ENCODE measurements around the gene C8B. TPM values are rescaled to one million over a fixed set of nuclear protein-coding genes. Genes with fewer than 3 reads are reported as not detected.

C8B gene
- total and polyA plus RNA-seq, 2 donors: 0.19 TPM; not detected in 1

DNA sequence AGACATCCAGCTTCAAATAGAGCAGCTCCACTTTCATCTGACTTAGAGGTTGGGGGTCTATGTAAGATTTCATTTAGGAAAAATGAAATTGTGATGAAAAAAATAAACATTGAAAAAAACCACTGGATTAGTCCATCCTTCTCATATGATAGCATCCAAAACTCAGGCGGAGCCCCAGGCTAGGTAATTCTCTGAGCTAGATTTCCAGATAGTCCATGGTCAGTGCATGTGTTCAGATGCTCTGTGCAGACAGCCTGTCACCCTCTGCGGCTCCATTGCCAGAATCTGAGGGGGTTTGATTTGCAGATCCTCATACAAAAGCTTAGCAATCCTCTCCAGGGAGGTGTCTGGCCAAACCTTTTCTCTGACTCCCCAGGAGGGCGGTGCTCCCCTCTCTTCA is 49.2 kb downstream of the C8B start:
- no peak for DNase-seq (ENCODE audit: extremely low spot score)
- Histone ChIP-seq H3K36me3 (ENCODE audit: insufficient read depth) (no peaks in the 10 kb centered on the region), H3K4me3 (ENCODE audit: low read depth, low read length) (no peak overlapping the region), H3K4me1 (ENCODE audit: insufficient read depth) (no peaks in the 10 kb centered on the region), H3K27ac (ENCODE audit: low read depth) (no peak overlapping the region)
- 92% methylated on average over 3 of the region's 3 CpGs for WGBS

DNA sequence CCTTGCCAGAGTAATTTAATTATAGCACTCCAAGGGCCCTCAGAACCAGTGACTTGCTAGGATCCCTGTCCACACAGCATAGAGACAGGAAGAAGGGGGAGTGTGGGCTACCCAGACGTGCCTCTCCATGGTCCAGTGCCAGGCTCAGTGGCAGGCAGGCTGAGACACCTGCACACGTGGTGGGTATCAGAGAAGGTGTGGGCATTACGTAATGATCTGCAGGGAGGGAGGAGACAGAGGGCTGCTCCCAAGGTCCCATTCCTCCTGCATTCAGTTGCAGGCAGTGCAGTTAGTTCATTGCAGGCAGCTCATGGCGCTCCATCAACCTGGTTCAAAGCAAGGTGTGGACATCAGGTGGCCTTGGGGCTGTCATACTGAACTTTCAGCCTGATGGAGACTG is 49.9 kb downstream of the C8B start:
- WGBS: 66% methylated on average over 4 of the region's 4 CpGs

DNA sequence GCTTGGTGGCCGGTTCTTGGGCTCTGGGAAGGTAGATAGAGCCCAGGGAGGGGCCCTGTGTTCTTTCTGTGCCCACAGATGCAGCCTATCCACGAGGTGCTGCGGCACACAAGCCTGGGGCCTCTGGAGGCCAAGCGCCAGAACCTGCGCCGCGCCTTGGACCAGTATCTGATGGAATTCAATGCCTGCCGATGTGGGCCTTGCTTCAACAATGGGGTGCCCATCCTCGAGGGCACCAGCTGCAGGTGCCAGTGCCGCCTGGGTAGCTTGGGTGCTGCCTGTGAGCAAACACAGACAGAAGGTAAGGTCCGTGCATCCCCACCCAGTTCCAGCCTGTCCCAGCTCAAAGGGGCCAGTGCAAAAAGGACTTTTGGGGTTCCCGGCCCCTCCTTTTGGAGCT is 53.5 kb downstream of the C8B start:
- H3K4me1 ChIP-seq (ENCODE audit: insufficient read depth): no peaks in the 10 kb centered on the region
- H3K36me3 ChIP-seq (ENCODE audit: insufficient read depth): no peaks in the 10 kb centered on the region
- WGBS: 93% methylated on average over 12 of the region's 12 CpGs
- DNase-seq (ENCODE audit: extremely low spot score): no peak
- H3K4me3 ChIP-seq (ENCODE audit: low read depth, low read length): no peak overlapping the region
- no peak overlapping the region for H3K27ac ChIP-seq (ENCODE audit: low read depth)

More for the DNA sequence above, 49.9 kb downstream of the C8B start:
- H3K4me3 ChIP-seq (ENCODE audit: low read depth, low read length): no peak overlapping the region
- no peak for DNase-seq (ENCODE audit: extremely low spot score)
- no peaks in the 10 kb centered on the region for H3K36me3 ChIP-seq (ENCODE audit: insufficient read depth)
- H3K27ac ChIP-seq (ENCODE audit: low read depth): no peak overlapping the region
- no peaks in the 10 kb centered on the region for H3K4me1 ChIP-seq (ENCODE audit: insufficient read depth)

DNA sequence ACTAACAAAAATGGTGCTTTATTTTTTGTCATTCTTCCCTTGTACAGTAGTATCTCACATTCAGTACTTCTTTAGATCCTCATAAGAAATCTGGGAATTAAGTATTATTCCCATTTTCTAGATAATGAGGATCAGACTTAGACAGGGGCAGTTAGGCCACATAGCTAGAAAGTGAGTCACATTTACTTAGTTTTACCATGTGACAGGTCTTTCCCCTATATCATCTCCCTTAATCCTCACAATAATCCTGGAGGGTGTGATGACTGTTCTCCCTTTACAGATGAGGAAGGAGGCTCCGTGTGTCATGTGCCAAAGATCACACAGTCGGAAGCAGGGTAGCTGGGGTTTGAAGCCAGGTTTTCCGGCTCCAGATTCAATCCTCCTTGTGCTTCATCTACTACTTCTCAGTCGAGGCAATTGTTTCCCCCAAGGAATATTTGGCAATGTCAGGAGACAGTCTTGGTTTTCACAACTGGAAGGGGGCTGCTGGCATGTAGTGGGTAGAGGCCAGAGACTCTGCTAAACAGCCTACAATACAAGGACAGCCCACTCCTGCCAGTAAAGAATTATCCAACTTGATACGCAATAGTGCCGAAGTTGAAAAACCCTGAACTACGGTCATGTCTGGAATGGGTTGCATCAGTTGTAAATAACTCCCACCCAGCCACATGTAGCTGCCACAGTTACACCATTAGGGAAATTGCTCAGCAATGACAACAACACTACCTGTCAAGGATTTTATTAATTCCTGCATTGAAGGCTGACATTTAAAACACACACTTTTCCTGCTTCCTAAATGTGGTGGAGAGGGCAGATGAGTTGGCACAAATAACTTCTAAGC is 54.5 kb downstream of the C8B start:
- H3K27ac ChIP-seq (ENCODE audit: low read depth): no peak overlapping the region
- DNase-seq (ENCODE audit: extremely low spot score): no peak
- WGBS: 70% methylated on average over 7 of the region's 7 CpGs
- no peaks in the 10 kb centered on the region for H3K36me3 ChIP-seq (ENCODE audit: insufficient read depth)
- no peaks in the 10 kb centered on the region for H3K4me1 ChIP-seq (ENCODE audit: insufficient read depth)
- no peak overlapping the region for H3K4me3 ChIP-seq (ENCODE audit: low read depth, low read length)

DNA sequence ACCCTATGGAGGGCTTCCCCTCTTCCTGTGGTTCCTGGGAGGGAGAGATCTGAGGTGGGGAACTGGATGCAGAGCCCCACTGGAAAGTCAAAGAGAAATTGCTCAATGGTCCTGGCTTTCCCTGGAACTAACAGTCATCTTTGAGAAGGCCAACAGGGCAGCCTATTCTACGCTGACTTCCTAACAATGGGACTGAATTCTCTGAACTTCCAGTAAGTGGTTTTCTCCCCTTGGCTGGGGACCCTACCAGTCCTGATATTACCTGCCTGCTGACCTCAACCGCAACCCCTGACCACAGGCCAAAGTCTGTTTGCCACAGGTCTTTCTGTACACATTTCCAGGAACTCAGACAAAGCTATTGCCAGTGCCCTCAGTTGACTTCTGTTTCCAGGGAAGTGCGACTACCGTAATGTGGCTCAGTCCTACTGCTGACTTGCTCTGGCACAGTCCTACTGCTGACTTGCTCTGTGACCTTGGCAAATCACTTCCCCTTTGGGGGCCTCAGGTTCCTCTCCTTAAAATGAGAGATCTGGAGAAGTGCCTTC is 55.3 kb downstream of the C8B start:
- no peak for DNase-seq (ENCODE audit: extremely low spot score)
- H3K27ac ChIP-seq (ENCODE audit: low read depth): no peak overlapping the region
- 86% methylated on average over 4 of the region's 4 CpGs for WGBS
- H3K4me3 ChIP-seq (ENCODE audit: low read depth, low read length): no peak overlapping the region
- no peaks in the 10 kb centered on the region for H3K4me1 ChIP-seq (ENCODE audit: insufficient read depth)
- no peaks in the 10 kb centered on the region for H3K36me3 ChIP-seq (ENCODE audit: insufficient read depth)

DNA sequence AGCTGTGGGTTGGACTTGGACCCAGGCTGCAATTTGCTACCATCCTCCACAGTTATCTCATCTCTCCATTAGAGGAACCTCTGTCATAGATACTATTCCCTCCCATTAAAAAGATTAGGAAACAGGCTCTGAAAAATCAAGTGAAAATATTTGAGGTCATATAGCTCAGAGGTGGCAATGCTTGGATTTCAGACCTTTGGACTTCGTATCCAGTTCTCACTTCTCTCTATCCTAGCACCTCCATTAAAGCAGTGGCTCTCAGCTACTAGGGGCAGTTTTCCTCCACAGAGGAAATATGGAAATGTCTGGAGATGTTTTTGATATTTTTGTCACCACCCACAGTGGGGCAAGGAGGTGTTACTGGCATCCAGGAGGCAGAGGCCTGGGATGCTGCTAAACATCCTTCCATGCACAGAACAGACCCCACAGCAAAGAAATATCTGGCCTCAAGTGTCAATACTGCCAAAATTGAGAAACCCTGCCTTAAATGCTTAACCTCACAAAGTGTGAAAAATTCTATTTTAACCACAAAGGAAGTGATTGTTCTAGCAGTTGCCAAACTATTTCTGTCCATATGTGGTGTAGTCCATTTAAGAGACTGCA is 57.1 kb downstream of the C8B start:
- Histone ChIP-seq H3K36me3 (ENCODE audit: insufficient read depth) (no peaks in the 10 kb centered on the region), H3K4me1 (ENCODE audit: insufficient read depth) (no peaks in the 10 kb centered on the region), H3K27ac (ENCODE audit: low read depth) (no peak overlapping the region), H3K4me3 (ENCODE audit: low read depth, low read length) (no peak overlapping the region)
- 89% methylated on average over 1 of the region's 1 CpG for WGBS
- no peak for DNase-seq (ENCODE audit: extremely low spot score)

DNA sequence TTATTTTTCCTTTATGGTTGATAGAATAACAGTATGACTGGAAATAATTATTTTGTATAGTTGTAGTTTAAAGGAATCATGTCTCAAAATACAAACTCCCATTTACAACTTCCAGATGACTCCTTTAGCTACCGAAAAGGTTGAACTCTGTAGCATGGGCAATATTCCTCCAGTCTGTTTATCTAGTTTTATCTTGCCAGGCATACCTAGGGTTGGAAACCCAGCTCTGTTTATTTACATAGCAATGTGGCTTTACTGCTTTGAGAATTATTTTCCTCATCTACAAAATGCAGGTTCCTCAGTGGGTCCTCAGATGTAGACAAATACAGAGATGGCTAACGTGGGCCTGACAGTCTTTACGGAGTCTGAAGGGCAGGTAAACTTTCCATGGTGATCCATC is 60.1 kb downstream of the C8B start:
- no peak for DNase-seq (ENCODE audit: extremely low spot score)
- Histone ChIP-seq H3K4me1 (ENCODE audit: insufficient read depth) (no peaks in the 10 kb centered on the region), H3K36me3 (ENCODE audit: insufficient read depth) (no peaks in the 10 kb centered on the region), H3K27ac (ENCODE audit: low read depth) (no peak overlapping the region), H3K4me3 (ENCODE audit: low read depth, low read length) (no peak overlapping the region)
- whole genome bisulfite sequencing: 84% methylated on average over 3 of the region's 3 CpGs

DNA sequence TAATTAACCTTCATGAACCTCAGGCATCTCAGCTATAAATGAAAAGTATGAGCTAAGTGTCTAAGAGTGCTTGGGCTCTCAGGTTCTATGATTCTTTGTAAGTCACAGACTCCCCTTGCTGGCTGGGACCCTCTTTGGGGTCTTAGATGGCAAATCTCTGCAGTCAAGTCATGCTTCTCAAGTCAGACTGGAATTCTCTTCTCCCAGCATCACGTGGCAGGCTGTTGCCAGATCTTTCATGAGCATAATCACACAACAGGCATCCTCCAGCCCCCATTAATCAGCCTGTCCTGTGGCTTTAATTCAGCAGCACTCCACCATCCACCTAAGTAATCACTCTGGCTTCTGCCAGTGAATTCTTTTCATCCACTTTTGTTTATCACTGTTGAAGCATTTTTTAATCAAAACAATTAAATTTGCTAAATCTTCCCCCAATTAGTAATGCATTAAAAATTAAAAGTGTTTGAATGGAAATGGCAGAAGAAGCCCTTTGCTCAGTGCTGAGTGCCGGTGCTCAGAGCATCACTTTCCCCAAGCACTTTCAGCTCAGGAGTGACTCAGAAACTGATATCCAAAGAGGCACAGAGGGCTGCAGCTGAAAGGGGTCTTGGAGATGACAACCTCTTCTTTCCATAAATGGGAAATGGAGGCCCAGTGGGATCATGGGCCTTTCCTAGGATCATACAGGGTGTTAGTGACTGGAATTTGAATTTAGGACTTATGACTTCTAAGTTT is 61.0 kb downstream of the C8B start:
- Histone ChIP-seq H3K27ac (ENCODE audit: low read depth) (no peak overlapping the region), H3K36me3 (ENCODE audit: insufficient read depth) (no peaks in the 10 kb centered on the region), H3K4me3 (ENCODE audit: low read depth, low read length) (no peak overlapping the region), H3K4me1 (ENCODE audit: insufficient read depth) (no peaks in the 10 kb centered on the region)
- WGBS: 53% methylated on average over 2 of the region's 2 CpGs
- no peak for DNase-seq (ENCODE audit: extremely low spot score)

DNA sequence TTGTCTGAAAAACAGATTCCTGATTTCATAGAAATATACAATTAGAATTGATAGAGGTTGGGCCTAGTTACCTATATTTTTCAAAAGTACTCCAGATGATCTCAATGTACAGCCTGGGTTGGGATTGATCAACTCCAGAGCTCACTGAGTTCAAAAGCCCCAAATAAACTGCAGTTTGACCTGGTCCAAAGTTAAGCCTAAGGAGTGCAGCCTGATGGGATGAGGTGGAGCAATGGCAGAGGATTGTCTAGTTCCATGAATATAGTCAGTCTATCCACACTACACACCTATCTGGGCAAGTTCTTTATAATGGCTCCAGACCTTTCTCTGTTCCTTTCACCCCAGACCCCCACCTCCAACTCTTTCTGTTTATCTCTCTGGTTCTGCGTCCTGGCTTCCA is 62.0 kb downstream of the C8B start:
- 85% methylated on average over 1 of the region's 1 CpG for WGBS
- Histone ChIP-seq H3K36me3 (ENCODE audit: insufficient read depth) (no peaks in the 10 kb centered on the region), H3K27ac (ENCODE audit: low read depth) (no peak overlapping the region), H3K4me3 (ENCODE audit: low read depth, low read length) (no peak overlapping the region), H3K4me1 (ENCODE audit: insufficient read depth) (no peaks in the 10 kb centered on the region)
- DNase-seq (ENCODE audit: extremely low spot score): no peak

DNA sequence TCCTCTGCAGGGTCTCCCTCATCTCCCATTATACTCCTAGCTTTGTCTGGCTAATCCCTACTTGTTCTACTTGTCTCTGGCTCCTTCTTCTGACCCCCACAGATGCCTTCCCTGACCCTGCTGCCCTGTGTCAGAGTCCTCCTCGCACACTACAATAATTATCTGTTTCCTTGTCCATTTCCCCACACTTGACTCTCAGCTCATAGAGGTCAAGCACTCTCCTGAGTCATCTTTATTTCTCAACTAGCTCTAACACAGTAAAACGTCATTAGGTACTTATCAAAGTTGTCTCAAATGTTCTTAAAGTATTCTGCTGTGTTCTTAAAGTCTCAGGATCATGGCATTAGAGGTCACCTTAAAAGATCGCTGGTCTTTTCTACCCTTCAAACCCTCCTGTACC is 64.1 kb downstream of the C8B start:
- Histone ChIP-seq H3K4me3 (ENCODE audit: low read depth, low read length) (no peak overlapping the region), H3K36me3 (ENCODE audit: insufficient read depth) (no peaks in the 10 kb centered on the region), H3K4me1 (ENCODE audit: insufficient read depth) (no peaks in the 10 kb centered on the region), H3K27ac (ENCODE audit: low read depth) (no peak overlapping the region)
- WGBS: 51% methylated on average over 3 of the region's 3 CpGs
- no peak for DNase-seq (ENCODE audit: extremely low spot score)

DNA sequence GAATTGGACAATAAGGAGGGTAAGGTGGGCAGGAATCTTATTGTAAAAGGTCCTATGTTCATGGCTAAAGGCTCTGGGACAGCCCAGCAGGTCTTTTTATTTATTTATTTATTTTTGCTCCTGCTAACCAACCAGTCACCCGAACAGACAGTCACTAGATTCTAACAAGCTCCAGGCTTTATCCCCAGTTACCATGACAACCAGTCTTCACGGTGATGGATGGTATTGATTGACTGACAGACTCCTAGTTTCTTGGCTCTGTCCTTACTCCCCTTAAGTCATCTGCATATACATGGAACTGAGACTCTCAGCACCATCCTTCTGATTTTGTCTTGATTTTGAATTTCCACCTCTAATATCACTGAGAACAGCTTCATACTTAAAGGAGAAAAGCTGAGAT is 66.9 kb downstream of the C8B start:
- no peak overlapping the region for H3K27ac ChIP-seq (ENCODE audit: low read depth)
- no peaks in the 10 kb centered on the region for H3K36me3 ChIP-seq (ENCODE audit: insufficient read depth)
- H3K4me1 ChIP-seq (ENCODE audit: insufficient read depth): no peaks in the 10 kb centered on the region
- H3K4me3 ChIP-seq (ENCODE audit: low read depth, low read length): no peak overlapping the region
- no peak for DNase-seq (ENCODE audit: extremely low spot score)
- 68% methylated on average over 2 of the region's 2 CpGs for WGBS

DNA sequence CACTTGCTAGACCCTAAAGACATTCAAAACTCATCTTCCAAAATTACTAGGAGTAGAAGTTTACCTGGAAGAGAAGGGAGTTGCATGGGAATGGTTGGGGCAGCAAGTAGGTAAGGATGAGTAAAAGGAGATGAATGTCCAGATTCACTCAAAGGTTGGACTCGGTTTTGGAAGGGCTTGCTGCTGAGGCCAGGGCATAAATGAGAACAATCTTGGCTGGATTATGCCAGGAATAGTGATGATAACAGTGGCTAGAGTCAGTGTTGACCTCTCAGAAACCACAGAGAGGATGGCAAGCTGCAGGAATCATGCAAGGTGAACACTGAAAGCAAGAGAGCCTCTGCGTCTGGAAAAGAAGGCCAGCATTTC is 67.8 kb downstream of the C8B start:
- no peak overlapping the region for H3K27ac ChIP-seq (ENCODE audit: low read depth)
- 88% methylated on average over 2 of the region's 2 CpGs for WGBS
- no peak for DNase-seq (ENCODE audit: extremely low spot score)
- H3K36me3 ChIP-seq (ENCODE audit: insufficient read depth): no peaks in the 10 kb centered on the region
- H3K4me3 ChIP-seq (ENCODE audit: low read depth, low read length): no peak overlapping the region
- H3K4me1 ChIP-seq (ENCODE audit: insufficient read depth): no peaks in the 10 kb centered on the region

DNA sequence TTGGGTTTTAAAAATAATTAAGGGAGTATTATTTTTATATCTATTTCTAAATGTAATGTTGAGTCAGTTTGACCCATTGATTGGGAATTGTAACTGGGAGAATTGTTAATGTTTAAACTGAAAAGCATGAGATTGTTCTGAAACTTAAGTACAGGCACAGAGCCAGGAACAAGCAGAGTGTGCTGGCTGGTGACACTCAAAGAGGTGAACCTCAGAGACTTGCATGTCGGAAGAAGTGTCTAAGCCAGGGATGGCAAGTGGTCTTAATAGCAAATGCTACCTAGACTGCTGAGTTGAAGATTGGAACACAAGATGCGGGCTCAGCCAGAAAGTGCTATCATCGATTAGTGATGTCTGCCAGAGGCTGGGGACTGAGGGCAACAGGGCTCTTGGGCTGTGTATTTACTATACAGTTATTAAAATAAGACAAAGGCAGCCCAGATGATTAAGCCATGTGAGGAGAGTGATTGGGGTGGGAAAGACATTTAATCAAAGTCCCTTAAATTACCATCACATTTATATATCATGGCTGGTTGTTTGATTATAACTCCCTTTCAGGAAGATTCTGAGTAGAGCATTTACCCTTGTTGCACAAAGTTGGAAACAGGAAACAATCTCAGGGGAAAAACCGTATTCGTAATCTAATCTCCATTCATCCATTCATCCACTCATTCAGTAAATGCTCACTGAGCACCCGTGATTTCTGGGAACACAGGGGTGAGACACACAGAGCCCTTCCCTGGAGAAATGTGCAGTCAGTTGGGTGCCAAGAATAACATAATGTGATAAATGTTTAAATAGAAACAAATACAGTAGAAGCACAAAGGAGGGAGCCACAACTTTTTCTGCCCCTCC is 68.4 kb downstream of the C8B start:
- no peak for DNase-seq (ENCODE audit: extremely low spot score)
- no peak overlapping the region for H3K4me3 ChIP-seq (ENCODE audit: low read depth, low read length)
- no peaks in the 10 kb centered on the region for H3K36me3 ChIP-seq (ENCODE audit: insufficient read depth)
- H3K4me1 ChIP-seq (ENCODE audit: insufficient read depth): no peaks in the 10 kb centered on the region
- WGBS: 73% methylated on average over 6 of the region's 6 CpGs
- no peak overlapping the region for H3K27ac ChIP-seq (ENCODE audit: low read depth)

All from urinary bladder (tissue), 4 donors.